GM19023 (cell line): ENCODE data around the gene WWOX.

ENCODE experiments used
- ATAC-seq: cut with Tn5 transposase; IDR thresholded peaks from one replicate; pipeline ENCODE4 v1.9.1; 2021; ENCODE audit warnings: mild to moderate bottlenecking, moderate library complexity; ENCODE audit not compliant: unreplicated experiment

Gene WWOX

GRCh38 chr16:79171931-79172705 lies 1072.7 kb downstream of the WWOX start:
- no peak for ATAC-seq

DNA sequence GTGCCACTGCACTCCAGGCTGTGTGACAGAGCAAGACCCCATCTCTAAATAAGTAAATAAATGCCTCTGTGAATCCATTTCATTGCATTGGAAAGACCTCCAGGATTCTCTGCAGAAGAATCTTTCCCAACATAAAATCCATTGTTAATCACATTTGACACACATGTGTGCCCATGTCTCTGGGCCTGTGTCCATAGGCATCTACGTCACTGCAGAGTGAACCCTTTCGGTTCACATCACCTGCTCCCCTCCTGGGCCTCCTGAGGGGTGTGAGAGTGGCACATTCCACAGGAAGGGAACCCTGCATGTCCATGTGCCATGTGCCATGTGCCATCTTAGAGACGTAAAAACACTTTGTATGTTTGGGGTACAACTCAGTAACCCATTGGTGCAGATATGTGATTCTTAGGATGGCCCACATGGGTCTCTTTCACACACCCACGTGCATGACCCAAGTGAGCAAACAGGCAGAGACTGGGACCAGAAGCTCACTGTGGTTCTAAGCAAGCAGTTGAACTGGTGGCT lies 1073.6 kb downstream of the WWOX start:
- no peak for ATAC-seq

DNA sequence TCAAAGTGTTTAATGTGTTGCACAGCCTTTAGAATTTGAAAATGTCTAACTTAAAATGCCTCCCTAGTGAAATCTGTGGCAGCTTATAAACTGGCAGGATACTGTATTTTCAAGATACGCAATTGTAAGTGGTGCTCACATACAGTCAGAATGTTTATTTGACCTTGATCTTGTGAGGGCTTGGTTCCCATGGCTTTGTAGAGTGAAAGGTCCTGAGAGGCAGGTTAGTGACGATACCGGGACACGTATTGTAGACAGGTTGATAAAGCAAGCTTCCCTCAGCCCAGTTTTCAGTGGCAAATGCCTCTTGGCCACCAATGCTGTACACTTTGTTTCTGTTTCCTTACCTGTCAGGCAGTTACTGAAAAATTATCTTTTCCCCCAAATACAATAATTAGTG lies 1074.5 kb downstream of the WWOX start:
- no peak for ATAC-seq

GRCh38 chr16:79175286-79176057 lies 1076.0 kb downstream of the WWOX start:
- no peak for ATAC-seq

DNA sequence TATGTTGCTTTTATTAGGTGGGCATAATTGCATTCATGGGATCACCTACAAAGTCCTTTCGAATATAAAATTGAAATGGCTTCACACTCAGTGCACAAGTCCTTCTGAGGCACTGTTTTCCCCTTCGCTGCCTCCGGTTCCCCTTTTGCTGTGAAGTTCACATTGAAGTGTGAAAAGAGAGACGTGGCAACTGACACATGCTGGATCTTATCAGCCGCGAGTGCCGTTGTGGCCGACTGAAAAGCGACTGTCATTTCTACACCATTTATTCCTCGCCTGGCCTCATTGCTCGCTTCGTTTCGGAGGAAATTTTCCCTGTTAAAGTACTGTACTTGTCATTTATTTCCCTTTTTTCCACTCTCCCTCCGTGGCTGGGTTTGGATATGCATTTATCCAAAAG lies 1077.6 kb downstream of the WWOX start:
- no peak for ATAC-seq

- no peak for ATAC-seq
Observed at GRCh38 chr16:79181419-79181818, 1082.0 kb downstream of the WWOX start.

DNA sequence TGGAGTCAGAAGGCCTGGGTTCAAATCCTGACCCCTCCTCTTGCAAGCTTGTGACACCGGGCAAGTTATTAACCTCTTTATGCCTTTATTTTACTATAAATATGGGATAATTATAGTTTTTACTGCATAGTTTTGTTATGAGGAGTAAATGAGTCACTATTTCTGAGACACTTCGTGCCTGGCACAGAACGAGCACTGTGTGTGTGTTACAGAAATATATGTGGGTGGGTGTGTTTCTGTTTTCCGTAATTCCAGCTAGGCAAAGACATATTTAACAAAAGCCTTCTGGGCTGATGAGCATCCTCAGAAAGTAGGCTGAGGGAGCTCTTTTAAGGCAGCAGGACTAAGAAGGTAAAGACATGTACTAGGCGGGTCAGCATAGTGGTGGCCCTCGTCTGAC lies 1083.2 kb downstream of the WWOX start:
- ATAC-seq, result no peak

- no peak for ATAC-seq
Observed at GRCh38 chr16:79183571-79183970, 1084.1 kb downstream of the WWOX start.

DNA sequence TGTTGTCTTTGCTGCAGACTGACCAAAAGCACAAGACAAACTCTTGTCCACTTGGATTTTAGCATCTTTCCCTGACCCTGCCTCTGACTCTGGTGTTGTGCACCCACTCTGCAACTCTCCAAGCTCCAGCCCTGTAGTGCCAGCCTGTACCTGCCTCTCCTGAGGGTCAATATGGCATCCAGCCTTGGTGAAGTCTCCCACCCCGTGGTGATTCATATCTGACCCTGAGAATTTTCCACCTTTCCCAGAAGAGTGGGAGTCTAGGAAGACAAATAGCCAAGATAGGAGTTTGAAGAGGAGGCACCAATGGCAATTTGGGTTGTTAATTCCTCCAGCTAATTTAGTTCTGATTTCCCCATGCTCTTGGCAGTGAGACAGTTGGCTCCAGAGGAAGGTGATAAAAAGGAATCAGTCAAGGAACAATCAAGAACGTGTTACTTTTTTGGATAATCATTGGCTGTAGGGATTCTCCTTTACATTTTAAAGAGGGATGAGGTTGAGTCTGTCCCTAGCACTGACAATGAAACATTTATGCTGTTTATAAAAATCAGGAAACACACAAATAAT lies 1085.1 kb downstream of the WWOX start:
- no peak for ATAC-seq

GRCh38 chr16:79185711-79186110 lies 1086.3 kb downstream of the WWOX start:
- ATAC-seq, result no peak

- no peak for ATAC-seq
Observed at GRCh38 chr16:79186196-79186595, 1086.7 kb downstream of the WWOX start.

DNA sequence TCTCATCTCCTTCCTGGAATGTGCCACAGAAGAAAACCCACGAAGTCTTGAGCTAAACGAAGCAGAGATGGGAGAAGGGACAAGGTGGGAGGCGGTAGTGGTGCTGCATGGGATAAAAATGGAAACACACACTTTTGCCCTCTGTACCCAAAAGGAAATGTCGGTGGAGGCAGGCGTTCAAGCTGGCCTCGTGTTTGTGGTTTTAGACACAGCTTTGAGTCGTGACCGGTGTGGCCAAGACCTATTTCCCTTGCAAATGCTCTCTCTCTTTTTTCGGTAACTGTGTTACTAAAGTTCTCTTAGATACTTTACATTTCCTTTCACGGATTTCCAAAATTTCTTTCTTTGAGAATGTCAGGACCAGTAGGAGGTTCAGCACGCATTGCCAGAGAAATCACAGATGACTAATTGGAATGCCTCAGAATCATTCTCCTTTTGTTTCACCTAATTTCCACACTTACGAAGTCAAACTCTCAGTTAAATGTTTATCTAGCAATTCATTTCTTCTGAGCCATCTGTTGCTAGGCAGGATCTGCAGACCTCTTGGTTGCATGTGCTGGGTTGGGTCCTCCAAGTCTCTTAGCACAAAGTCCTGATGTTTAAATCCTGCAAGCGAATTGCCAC lies 1088.8 kb downstream of the WWOX start:
- ATAC-seq, result no peak

DNA sequence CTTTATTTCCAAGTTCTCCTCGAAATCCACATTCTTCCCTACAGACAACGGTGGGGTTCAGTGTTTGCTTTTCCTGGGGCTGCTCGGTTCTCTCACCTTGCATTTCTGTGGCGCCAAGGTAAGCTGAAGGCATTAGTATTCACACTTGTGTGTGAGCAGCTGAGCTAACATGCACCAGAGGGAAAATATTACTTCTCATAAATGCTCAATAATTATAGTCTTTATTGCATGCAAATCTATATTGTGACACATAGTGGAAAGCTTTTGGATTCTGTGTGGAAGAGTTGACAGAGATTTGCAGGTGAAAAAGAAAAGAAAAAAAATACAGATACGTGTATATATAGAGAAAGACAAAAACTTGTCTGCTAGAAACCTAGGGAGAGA lies 1089.3 kb downstream of the WWOX start:
- ATAC-seq, result no peak

DNA sequence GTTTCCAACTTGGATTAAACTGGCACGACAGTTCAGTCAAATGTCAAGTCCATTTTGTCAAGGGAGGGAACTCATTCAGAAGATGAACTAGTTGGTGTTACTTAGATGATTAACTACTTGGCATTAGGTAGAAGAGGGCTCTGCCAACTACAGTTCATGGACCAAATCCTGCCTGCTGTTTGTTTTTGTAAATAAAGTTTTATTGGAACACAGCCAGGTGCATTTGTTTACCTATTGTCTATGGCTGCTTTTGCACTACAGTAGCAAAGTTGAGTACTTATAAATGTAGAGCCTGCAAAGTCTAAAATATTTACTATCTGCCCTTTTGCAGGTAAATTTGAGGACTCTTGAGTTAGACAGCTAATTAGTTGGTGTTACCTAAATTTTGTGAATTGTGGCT lies 1091.1 kb downstream of the WWOX start:
- no peak for ATAC-seq

DNA sequence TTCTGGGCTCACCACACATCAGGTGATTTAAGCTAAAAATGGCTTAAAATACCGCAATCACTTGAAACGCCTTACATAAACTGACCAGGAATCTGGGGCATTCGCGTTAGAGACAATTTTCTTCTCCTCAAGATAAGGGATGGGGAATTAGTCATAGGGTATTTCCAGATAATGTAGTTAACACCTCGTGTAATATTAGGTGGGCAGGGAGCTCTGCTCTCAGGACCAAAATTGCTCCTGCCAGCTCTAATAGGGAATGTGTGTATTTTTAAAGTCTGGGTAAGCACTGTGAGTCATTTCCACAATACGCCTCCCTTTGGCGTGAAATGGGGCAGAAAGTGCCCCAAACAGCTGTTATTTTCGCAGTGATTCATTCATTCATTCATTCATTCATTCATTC lies 1092.5 kb downstream of the WWOX start:
- ATAC-seq, result no peak

GRCh38 chr16:79192904-79193303 lies 1093.5 kb downstream of the WWOX start:
- no peak for ATAC-seq

DNA sequence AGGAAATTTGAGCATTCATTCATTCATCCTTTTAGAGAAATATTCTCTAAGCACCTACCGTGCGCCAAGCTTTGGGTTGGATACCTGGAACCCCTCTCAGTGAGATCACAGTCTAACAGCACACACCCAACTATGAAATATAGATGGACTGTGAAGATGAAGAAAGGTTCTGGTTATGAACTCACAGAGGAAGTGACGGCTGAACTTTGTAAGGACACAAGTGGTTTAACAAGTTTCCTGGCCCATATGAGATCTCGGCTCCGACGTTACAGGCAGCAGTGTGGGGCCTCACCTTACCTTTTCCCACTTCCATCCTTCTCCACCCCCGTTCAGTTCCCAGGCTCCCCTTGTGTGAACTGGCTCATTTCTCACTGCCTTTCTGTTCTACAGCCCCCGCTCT lies 1094.8 kb downstream of the WWOX start:
- ATAC-seq, result no peak

DNA sequence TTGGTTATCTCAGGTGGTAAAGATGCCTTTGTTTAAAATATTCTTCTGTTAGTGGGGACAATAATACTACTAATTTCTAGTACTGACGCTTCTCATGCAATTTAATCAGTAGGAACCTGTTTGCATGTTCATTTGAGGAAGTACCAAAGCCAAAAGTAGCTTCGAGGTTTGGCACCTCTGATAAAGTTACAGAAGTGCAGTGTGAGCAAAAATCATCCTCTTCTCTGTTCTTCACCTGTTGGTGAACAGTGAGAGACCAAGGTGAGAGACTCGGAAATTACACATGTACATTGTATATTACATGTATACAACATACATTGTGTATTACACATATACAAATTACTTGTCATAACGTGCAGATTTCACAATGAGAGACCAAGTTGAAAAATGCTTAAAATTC lies 1096.5 kb downstream of the WWOX start:
- no peak for ATAC-seq

GRCh38 chr16:79201436-79201835 lies 1102.0 kb downstream of the WWOX start:
- no peak for ATAC-seq

- no peak for ATAC-seq
Observed at GRCh38 chr16:79202977-79203376, 1103.5 kb downstream of the WWOX start.

DNA sequence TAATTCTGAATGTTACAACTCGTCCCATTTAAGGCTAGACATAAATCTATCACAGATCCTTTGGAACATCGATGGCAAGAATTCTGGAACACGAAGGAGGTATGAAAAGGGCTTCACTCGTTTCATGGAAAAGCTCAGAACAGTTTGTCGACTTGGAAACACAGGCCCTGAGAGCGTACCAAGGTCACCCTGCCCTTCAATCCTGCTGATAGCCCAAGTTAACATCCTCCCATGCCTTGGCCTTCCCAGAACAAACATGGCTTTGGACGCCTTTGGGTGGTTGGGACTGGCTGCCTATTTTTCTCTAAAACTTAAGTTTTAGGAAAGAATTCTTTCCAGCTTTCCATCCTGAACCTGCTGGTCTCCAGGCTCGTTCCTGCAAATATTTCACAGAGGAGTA lies 1105.0 kb downstream of the WWOX start:
- no peak for ATAC-seq
